Hippocampal formation (tissue), 2 donors: ENCODE measurements around the gene RAVER1.

ENCODE experiments used
- DNase-seq, 2 donors: peaks; one replicate each; lab custom pipeline; 2025; lab: John Stamatoyannopoulos, UW

The RAVER1 gene

DNA sequence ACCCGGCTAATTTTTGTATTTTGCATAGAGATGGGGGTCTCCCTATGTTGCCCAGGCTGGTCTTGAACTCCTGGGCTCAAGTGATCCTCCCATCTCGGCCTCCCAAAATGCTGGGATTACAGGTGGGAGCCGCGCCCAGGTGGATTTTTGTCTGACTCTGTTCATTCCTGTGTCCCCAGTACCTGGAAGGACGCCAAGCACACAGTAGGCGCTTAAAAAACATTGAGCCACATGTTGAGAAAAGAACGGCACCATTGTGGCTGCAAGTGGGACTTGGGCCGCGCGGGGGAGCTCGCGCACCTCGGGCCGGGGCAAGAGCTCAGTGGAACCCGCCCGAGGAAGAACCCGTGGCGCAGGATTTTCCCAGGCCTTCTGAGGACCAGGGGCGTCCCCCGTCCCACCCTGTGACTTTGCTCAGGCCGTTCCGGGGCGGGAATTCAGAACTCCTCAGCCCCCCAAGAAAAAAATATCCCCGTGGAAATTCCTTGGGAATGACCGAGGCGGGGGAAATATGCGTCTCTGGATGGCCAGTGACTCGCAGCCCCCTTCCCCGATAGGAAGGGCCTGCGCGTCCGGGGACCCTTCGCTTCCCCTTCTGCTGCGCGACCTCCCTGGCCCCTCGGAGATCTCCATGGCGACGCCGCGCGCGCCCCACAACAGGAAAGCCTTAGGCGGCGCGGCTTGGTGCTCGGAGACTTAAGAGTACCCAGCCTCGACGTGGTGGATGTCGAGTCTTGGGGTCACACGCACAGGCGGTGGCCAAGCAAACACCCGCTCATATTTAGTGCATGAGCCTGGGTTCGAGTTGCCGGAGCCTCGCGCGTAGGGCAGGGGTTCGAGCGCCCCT, 63.8 kb downstream of the RAVER1 start:
- peak; percentile 40 to 48 for DNase-seq

DNA sequence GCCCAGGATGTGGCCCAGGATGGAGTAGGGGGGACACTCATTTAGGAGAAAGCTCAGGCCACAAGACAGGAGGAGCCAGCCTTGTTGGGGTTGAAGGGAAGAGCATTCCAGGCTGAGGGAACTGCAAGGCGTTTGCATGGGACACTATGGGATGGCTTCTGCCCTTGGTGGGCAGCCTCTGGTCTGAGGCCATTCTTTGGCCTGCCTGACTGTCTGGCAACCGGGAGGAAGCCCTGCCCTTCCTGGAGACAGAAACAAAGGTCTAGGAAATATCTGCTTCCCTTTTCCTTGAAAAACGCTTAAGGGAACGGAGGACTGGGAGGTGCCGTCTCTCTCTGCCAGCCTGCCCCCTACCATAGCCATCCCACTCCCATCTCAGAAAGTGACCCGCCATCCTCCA, 65.3 kb downstream of the RAVER1 start:
- DNase-seq: no peak

DNA sequence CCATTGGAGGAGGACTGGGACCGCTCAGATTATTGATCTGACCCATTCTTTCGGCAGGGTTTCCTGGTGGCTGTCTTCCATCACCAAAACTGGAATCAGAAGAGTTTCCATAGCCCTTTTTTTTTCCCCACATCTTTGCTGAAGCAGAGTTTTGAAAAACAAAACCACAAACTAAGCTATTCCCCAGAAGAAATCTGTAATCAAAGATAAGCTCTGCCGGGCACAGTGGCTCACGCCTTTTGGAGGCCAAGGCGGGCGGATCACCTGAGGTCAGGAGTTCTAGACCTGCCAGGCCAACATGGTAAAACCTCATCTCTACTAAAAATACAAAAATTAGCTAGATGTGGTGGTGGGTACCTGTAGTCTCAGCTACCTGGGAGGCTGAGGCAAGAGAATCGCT, 66.6 kb downstream of the RAVER1 start:
- DNase-seq: no peak
